GM15510 (cell line): ENCODE results near the gene UQCRHL.

Experiments
- POLR2A ChIP-seq: IDR thresholded peaks from 3 replicates; pipeline ENCODE4 v1.6.1; 2011; ENCODE audit warnings: borderline replicate concordance; ENCODE audit not compliant: insufficient read length; ENCODE audit errors: extremely low read depth

Gene UQCRHL

GRCh38 chr1:15810073-15810472, 2.6 kb upstream of the UQCRHL start:
- no peak for TF ChIP-seq POLR2A

- no peak for TF ChIP-seq POLR2A
Measured at GRCh38 chr1:15808955-15809354, 1.5 kb upstream of the UQCRHL start.

GRCh38 chr1:15807121-15807520, 328 bp downstream of the UQCRHL start:
- no peak for TF ChIP-seq POLR2A

DNA sequence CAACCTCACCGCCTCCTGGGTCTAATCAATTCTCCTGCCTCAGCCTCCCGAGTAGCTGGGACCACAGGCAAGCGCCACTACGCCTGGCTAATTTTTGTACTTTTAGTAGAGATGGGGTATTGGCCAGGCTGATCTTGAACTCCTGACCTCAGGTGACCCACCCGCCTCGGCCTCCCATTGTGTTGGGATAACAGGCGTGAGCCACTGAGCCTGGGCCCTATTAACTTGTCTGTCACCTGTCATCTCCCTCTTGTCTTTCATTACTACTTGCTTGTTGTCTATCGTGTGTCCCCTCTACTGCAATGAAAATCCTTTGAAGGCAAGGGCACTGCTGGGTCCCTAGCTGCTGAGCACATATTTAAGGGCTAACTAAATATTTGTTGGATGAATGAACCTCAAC, 3.4 kb downstream of the UQCRHL start:
- TF ChIP-seq POLR2A: no peak

DNA sequence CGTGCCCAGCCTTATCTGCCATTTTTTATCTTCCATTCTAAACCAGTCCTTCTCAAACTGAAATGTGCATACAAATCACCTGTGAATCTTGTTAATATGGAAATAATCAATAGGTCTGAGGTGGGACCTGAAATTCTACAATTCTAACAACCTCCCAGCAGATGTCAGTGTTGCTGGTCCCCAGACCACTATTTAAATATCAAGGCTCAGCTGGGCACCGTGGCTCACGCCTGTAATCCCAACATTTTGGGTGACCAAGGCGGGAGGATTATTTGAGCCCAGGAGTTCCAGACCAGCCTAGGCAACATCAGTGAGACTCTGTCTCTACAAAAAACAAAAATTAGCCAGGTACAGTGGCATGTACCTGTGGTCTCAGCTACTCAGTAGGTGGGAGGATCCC, 4.1 kb downstream of the UQCRHL start:
- no peak for TF ChIP-seq POLR2A

- no peak for TF ChIP-seq POLR2A
Measured at GRCh38 chr1:15802234-15802965, 5.0 kb downstream of the UQCRHL start.

DNA sequence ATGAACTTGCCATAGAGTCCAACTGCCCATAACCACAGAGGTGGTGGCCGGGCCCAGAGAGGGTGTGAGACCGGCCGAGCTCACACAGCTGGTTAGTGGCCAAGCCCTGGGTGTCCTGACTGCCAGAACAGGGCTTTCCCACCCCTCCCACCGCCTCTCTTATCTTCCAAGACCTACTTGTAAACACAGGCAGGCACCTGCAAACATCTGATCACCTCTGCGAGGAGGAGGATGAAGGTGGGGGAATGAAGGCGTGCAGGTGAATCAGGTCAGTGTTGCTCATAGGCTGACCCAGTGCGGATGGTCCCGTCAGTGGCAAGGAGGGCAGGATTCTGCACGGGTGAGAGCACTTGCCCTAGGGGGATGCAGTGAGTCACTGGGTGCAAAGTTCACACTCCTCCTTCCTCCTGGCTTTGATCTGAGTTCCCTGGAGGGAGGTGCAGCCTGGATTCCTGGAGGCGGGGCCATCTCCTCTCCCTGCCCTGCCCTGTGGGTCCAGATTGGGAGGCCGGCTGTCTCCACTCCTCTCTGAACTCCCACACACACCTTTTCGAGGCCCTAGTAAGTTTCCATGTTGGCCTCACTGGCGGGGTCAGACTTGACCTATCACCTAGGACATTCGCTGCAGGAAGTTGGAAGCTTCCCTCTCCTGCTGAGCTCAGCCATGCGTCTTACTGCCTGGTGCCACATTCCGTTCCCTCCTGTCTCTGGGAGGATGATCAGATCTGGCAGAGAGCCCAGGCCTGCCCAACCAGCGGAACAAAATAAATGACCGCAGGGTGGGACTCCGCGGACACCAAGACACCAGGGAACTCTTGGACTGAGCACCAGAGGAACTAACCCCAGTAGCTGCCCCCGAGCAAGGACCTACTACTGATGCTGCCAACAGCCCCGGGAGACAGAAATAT, 7.3 kb downstream of the UQCRHL start:
- TF ChIP-seq POLR2A: no peak

DNA sequence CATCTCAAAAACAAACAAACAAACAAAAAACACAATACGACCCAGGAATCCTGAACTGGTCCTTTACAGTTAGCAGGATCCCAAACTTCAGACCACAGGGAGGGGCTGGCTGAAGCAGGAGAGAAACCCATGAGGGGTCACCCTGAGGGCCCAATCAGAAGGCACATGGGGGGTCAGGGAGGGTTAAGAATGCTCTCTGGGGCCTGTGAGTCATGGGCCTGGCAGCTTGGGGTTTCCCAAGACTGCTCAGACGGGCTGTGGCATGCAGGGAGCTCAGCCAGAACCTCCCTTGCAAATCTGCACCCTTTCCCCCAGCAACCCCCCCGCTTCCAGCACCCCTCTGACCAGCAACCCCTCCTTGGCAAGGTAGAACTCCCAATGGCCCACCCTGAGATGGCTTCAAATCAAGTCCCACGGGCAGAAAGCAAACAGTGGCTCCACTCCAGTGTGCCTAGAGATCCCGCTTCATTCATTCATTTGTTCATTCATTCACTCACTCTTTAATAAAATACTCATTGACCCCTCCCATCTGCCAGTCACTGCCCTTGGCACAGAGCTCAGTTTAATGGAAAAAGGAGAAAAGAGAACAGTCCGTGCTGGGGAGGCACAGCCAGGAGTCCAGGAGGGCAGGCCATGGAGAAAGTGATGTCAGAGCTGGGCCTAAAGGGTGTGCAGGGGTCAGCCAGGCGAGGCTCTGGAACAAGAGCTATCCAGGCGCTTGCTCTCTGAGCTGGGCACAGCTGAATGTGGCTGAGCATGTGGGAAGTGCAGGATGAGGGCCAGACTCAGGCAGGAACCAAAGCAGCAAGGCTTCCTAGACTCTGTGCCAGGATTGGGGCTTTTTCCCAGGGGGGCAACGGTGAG, 8.2 kb downstream of the UQCRHL start:
- TF ChIP-seq POLR2A: no peak

DNA sequence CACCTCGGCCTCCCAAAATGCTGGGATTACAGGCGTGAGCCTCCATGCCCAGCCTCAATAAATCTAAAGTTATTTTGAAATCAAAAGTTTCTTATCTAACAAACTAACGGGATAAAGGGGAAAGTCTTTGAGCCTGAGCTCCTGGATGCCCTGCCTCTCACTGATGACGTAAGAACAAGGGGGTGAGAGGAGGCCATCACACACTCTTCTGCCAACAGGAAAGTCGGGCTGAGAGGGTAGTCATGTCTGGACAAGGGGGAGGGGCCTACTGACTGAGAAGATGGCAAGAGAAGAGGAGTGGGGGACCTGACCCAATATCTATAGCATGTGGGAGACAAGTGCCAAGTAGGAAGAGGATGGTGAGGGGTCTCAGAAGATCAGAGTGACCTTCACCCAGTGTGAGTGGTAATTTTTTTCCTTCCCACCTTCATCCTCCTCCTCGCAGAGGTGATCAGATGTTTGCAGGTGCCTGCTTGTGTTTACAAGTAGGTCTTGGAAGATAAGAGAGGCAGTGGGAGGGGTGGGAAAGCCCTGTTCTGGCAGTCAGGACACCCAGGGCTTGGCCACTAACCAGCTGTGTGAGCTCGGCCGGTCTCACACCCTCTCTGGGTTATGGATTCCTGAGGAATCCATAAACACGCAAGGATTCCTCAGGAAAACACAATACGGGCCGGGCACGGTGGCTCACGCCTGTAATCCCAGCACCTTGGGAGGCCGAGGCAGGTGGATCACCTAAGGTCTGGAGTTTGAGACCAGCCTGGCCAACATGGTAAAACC, 9.6 kb downstream of the UQCRHL start:
- no peak for TF ChIP-seq POLR2A

GRCh38 chr1:15796086-15796462, 11.4 kb downstream of the UQCRHL start:
- no peak for TF ChIP-seq POLR2A

DNA sequence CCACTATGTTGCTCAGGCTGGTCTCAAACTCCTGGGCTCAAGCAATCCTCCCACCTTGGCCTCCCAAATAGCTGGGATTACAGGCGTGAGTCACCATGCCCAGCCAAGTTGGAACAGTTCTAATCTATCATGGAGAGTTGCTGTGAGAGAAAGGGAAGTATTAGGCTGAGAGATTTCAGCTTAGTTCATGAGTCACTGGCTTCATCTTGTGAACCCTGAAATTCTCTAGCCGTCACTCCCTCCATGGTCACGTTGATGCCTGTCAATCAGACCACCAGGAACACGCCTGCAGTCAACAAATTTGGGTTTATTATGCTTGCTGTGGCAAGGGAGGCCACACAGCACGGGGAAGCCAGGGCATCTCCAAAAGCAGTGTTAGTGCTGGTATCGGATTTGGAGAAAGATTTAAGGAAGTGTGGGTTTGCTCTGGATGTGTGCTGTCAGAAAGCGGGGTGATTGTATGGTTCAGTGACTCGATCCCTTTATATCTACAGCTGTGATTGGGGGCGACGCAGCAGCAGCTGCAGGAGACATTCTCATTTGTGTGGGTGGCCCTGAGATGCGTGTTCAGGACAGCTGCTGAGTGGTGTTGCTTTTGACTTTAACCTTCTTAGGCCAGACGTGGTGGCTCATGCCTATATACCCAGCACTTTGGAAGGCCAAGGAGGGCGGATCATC, 18.7 kb downstream of the UQCRHL start:
- no peak for TF ChIP-seq POLR2A

- TF ChIP-seq POLR2A: no peak
Measured at GRCh38 chr1:15786581-15786980, 20.9 kb downstream of the UQCRHL start.

DNA sequence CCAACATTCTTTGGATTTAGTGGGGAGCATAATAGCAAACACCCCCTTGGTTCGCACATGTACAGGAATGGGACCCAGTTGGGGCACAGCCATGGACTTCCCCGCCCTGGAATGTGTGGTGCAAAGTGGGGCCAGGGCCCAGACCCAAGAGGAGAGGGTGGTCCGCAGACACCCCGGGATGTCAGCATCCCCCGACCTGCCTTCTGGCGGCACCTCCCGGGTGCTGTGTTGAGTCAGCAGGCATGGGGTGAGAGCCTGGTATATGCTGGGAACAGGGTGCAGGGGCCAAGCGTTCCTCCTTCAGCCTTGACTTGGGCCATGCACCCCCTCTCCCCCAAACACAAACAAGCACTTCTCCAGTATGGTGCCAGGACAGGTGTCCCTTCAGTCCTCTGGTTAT, 21.8 kb downstream of the UQCRHL start:
- TF ChIP-seq POLR2A: no peak
